GM06990 (cell line): Measurements from ENCODE around the gene TMEM94.

ENCODE experiments used
- DNase-seq: peaks from one replicate; pipeline ENCODE4 v3.0.0-alpha.2; 2011; ENCODE audit not compliant: insufficient read length; ENCODE audit errors: extremely low read depth
- H3K27me3 ChIP-seq: replicated peaks from 2 replicates; pipeline ENCODE4 v1.6.0; 2011; ENCODE audit warnings: low read length; ENCODE audit not compliant: control insufficient read depth, insufficient read depth
- H3K36me3 ChIP-seq: 2 replicates; pipeline ENCODE4 v1.5.1; 2011; ENCODE audit warnings: low read length; ENCODE audit not compliant: control insufficient read depth, insufficient read depth
- H3K4me3 ChIP-seq: replicated peaks from 2 replicates; pipeline ENCODE4 v1.5.1; 2011; ENCODE audit warnings: low read depth, mild to moderate bottlenecking, control low read depth, low read length
- TF ChIP-seq, protein P1 (sequence below): IDR thresholded peaks from 2 replicates; pipeline ENCODE4 v1.5.1; 2011; ENCODE audit warnings: low read length, control low read depth, mild to moderate bottlenecking, inconsistent platforms; ENCODE audit not compliant: insufficient read depth, poor library complexity, severe bottlenecking

TMEM94 gene

GRCh38 chr17:75512926-75513640, 56.6 kb downstream of the TMEM94 start:
- Histone ChIP-seq H3K27me3 (no peaks in the 10 kb centered on the region; the same call in 1 of the 2 replicates), H3K36me3 (no peaks in the 10 kb centered on the region), H3K4me3 (no peak overlapping the region)
- no peak for DNase-seq
- TF ChIP-seq, protein P1, sequence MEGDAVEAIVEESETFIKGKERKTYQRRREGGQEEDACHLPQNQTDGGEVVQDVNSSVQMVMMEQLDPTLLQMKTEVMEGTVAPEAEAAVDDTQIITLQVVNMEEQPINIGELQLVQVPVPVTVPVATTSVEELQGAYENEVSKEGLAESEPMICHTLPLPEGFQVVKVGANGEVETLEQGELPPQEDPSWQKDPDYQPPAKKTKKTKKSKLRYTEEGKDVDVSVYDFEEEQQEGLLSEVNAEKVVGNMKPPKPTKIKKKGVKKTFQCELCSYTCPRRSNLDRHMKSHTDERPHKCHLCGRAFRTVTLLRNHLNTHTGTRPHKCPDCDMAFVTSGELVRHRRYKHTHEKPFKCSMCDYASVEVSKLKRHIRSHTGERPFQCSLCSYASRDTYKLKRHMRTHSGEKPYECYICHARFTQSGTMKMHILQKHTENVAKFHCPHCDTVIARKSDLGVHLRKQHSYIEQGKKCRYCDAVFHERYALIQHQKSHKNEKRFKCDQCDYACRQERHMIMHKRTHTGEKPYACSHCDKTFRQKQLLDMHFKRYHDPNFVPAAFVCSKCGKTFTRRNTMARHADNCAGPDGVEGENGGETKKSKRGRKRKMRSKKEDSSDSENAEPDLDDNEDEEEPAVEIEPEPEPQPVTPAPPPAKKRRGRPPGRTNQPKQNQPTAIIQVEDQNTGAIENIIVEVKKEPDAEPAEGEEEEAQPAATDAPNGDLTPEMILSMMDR: no peak

- TF ChIP-seq, protein P1: no peak
- no peak for DNase-seq
- H3K27me3 ChIP-seq: no peaks in the 10 kb centered on the region; the same call in 1 of the 2 replicates
- H3K4me3 ChIP-seq: no peak overlapping the region
- H3K36me3 ChIP-seq: no peaks in the 10 kb centered on the region
Measured at GRCh38 chr17:75513641-75514000, 57.2 kb downstream of the TMEM94 start.

GRCh38 chr17:75514299-75514918, 58.0 kb downstream of the TMEM94 start:
- Histone ChIP-seq H3K4me3 (peak overlapping the region; percentile 68), H3K27me3 (no peaks in the 10 kb centered on the region; the same call in 1 of the 2 replicates), H3K36me3 (peaks cover 2% of the 10 kb centered on the region)
- no peak for DNase-seq
- TF ChIP-seq, protein P1: no peak

DNA sequence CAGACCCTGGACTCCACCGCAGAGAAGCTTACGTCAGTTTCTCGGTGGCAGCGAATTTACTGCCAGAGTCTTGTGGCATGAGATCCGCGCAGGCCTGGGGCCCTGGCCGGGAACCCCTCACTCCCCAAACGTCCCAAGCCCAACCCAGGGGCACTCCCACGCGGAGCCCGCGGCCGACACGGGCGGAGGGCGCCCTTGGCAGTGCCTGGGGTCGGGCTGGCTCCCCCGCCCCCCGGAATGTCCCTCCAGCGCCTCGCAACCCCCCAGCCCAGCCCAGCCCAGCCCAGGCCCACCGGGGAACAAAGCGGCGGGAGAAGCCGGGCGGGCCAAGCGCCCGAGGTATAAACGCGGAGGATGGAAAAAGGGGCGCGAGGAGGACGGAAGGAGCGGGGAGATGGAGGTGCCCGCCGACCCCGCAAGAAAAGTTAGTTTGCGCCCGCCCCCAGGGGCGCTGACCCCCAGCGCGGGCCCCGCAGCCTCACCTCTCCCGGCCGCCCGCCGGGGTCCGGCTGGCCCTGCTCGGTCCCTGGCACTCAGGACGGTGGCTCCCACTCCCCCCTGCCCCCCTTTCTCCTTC, 58.6 kb downstream of the TMEM94 start:
- H3K27me3 ChIP-seq: no peaks in the 10 kb centered on the region; the same call in 1 of the 2 replicates
- H3K36me3 ChIP-seq: peaks cover 2% of the 10 kb centered on the region
- peak overlapping the region; percentile 68 for H3K4me3 ChIP-seq
- TF ChIP-seq, protein P1: no peak
- DNase-seq: no peak

DNA sequence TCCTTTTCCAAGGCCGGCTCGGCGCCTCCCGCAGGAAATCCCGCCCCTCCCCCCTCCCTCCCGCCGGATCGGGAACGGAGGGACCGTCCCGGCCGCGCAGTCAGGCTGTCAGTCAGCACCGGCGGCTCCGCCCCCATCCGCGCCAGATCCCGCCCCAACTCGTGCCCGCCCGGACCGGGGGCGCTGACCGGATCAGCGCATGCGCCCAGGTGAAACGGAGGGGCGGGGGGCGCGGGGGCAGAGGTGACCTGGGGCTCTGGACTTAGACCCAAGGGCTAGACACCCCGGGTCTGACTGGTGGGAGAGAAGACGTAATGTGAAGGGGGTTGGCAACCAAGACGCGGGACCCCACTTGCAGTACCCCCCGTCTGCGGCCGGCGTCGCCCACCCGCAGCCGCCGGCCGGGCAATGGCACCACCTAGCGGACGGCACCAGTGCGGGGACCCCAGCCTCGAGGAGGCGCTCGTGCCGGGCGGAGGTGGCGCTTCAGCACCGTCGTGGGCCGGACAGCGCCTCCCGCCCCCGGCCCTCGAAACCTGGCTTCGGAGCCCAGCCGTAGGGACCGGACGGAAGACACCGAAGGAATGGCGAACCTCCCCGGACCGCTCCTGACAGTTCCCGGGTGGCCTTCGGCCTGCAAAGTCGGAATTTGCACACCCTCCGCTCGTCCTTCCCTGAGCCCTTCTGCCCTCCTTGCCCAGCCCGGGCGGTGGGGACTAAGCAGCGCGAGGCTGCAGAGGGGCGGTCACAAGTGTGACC, 59.2 kb downstream of the TMEM94 start, which contains the start of gene CASKIN2:
Gene CASKIN2, minus strand, starts transcription at position 42 of the 759 bp plus-strand sequence. CDS start 1,733 bp downstream, outside the sequence.
- Histone ChIP-seq H3K4me3 (peak within 1 kb of the TSS; percentile 68), H3K27me3 (no peaks in the 10 kb centered on the region; the same call in 1 of the 2 replicates), H3K36me3 (peaks cover 2% of the 10 kb centered on the region)
- TF ChIP-seq, protein P1: peak; percentile 88
- peak; percentile 83 for DNase-seq
